Endodermal cell (in vitro differentiated cells): ENCODE results near the gene COMMD8. TPM values are rescaled to one million over a fixed set of nuclear protein-coding genes. Genes with fewer than 3 reads are reported as not detected.

Source experiments
- DNase-seq: peaks from one replicate; pipeline ENCODE4 v3.0.0-alpha.2; 2017
- H3K27ac ChIP-seq: 2 replicates; pipeline ENCODE4 v1.5.1; 2013; ENCODE audit warnings: mild to moderate bottlenecking, low read depth, low read length, moderate library complexity
- H3K27me3 ChIP-seq: 2 replicates; pipeline ENCODE4 v1.6.1; 2013; ENCODE audit warnings: mild to moderate bottlenecking, low read length, moderate library complexity; ENCODE audit not compliant: insufficient read depth, control insufficient read depth, poor library complexity, severe bottlenecking
- H3K36me3 ChIP-seq: 2 replicates; pipeline ENCODE4 v1.7.0; 2013; ENCODE audit warnings: mild to moderate bottlenecking, low read length, moderate library complexity; ENCODE audit not compliant: control insufficient read depth, insufficient read depth
- H3K4me1 ChIP-seq: one replicate; pipeline ENCODE4 v1.7.0; 2013; ENCODE audit warnings: low read length; ENCODE audit not compliant: control insufficient read depth, insufficient read depth
- H3K4me3 ChIP-seq: 2 replicates; pipeline ENCODE4 v1.5.1; 2013; ENCODE audit warnings: mild to moderate bottlenecking, low read length, moderate library complexity
- H3K9ac ChIP-seq: 2 replicates; pipeline ENCODE4 v1.6.1; 2013; ENCODE audit warnings: mild to moderate bottlenecking, low read length, moderate library complexity; ENCODE audit not compliant: poor library complexity, severe bottlenecking; ENCODE audit errors: extremely low read depth
- H3K9me3 ChIP-seq: 2 replicates; pipeline ENCODE4 v1.6.1; 2013; ENCODE audit warnings: mild to moderate bottlenecking, low read length, moderate library complexity; ENCODE audit not compliant: control insufficient read depth
- H3K27ac Mint-ChIP-seq: 2 replicates; pipeline ENCODE4 v1.8.0; 2020; ENCODE audit warnings: mixed read lengths
- H3K27me3 Mint-ChIP-seq: 2 replicates; pipeline ENCODE4 v1.8.0; 2021; ENCODE audit warnings: mild to moderate bottlenecking, mixed read lengths; ENCODE audit not compliant: insufficient read depth
- H3K36me3 Mint-ChIP-seq: 2 replicates; pipeline ENCODE4 v1.8.0; 2020; ENCODE audit warnings: low read depth, mixed read lengths
- H3K4me1 Mint-ChIP-seq: 2 replicates; pipeline ENCODE4 v1.8.0; 2020; ENCODE audit warnings: mixed read lengths
- H3K4me3 Mint-ChIP-seq: 2 replicates; pipeline ENCODE4 v1.8.0; 2020; ENCODE audit warnings: mild to moderate bottlenecking, moderate library complexity, mixed read lengths
- H3K9me3 Mint-ChIP-seq: 2 replicates; pipeline ENCODE4 v1.8.0; 2020; ENCODE audit warnings: mild to moderate bottlenecking, mixed read lengths
- CTCF ChIP-seq: fragments of 200-600 bp; sonication (generic); conservative IDR thresholded peaks from 2 replicates; pipeline ENCODE4 v1.5.0; 2021; ENCODE audit warnings: antibody characterized with exemption, mild to moderate bottlenecking
- WGBS, 2 experiments: methylation state at CpG; one replicate each; pipeline versions ENCODE4 v1.1.5 to v1.1.7; 2013; ENCODE audit warnings: missing lambda C conversion rate in 2 of 2, mixed read lengths in 1 of 2; ENCODE audit not compliant: insufficient coverage in 1 of 2, insufficient read length in 1 of 2; 5-methylcytosine and 5-hydroxymethylcytosine counted together
- total RNA-seq, 2 donors: library from RNA; stranded (reverse); fragmentation: NEBNext Ultra II Directional in 1 of 2; extraction: Animal tissue kit (Norgen Biotek cat#: 25700) in 1 of 2; gene quantifications; 2 replicates in 1 of 2; 3 replicates in 1 of 2; pipeline ENCODE4 v1.2.1, GENCODE V29; 2021

The COMMD8 gene
- total RNA-seq, 2 donors from 2014 or later, result 14.7 to 17.9 TPM

GRCh38 chr4:47442980-47443379 lies 20.5 kb downstream of the COMMD8 start:
- no peak overlapping the region for H3K27ac Mint-ChIP-seq
- no peak overlapping the region for H3K4me3 ChIP-seq
- H3K4me1 ChIP-seq, result no peaks in the 10 kb centered on the region
- no peak for TF ChIP-seq CTCF
- H3K27ac ChIP-seq, result no peak overlapping the region
- H3K36me3 ChIP-seq, result no peaks in the 10 kb centered on the region
- H3K9me3 Mint-ChIP-seq, result no peaks in the 10 kb centered on the region
- 87 to 100% methylated on average over 3 to 5 of the region's 5 CpGs for WGBS, 2 experiments
- no peak for DNase-seq
- H3K27me3 ChIP-seq, result no peaks in the 10 kb centered on the region
- H3K4me3 Mint-ChIP-seq, result no peak overlapping the region
- no peak overlapping the region for H3K9ac ChIP-seq
- no peaks in the 10 kb centered on the region for H3K4me1 Mint-ChIP-seq
- no peaks in the 10 kb centered on the region for H3K36me3 Mint-ChIP-seq
- H3K27me3 Mint-ChIP-seq, result no peaks in the 10 kb centered on the region
- no peaks in the 10 kb centered on the region for H3K9me3 ChIP-seq

GRCh38 chr4:47434931-47435330 lies 28.6 kb downstream of the COMMD8 start:
- no peaks in the 10 kb centered on the region for H3K36me3 Mint-ChIP-seq
- no peak for TF ChIP-seq CTCF
- no peak for DNase-seq
- peaks cover 8% of the 10 kb centered on the region for H3K4me1 Mint-ChIP-seq
- H3K36me3 ChIP-seq, result no peaks in the 10 kb centered on the region
- no peak overlapping the region for H3K27ac ChIP-seq
- H3K27me3 ChIP-seq, result no peaks in the 10 kb centered on the region
- no peak overlapping the region for H3K9ac ChIP-seq
- no peaks in the 10 kb centered on the region for H3K9me3 ChIP-seq
- no peaks in the 10 kb centered on the region for H3K4me1 ChIP-seq
- H3K9me3 Mint-ChIP-seq, result no peaks in the 10 kb centered on the region
- no peak overlapping the region for H3K4me3 Mint-ChIP-seq
- H3K27ac Mint-ChIP-seq, result no peak overlapping the region
- H3K4me3 ChIP-seq, result no peak overlapping the region
- H3K27me3 Mint-ChIP-seq, result no peaks in the 10 kb centered on the region

- no peak overlapping the region for H3K4me3 Mint-ChIP-seq
These were observed 30.8 kb downstream of the COMMD8 start for GRCh38 chr4:47432749-47433148.

More at GRCh38 chr4:47432749-47433148, 30.8 kb downstream of the COMMD8 start:
- Histone ChIP-seq H3K4me1 (no peaks in the 10 kb centered on the region), H3K9ac (no peak overlapping the region), H3K36me3 (no peaks in the 10 kb centered on the region), H3K27ac (no peak overlapping the region), H3K27me3 (no peaks in the 10 kb centered on the region), H3K9me3 (no peaks in the 10 kb centered on the region), H3K4me3 (no peak overlapping the region)
- Mint-ChIP-seq H3K9me3 (no peaks in the 10 kb centered on the region), H3K27ac (no peak overlapping the region), H3K36me3 (no peaks in the 10 kb centered on the region), H3K27me3 (no peaks in the 10 kb centered on the region), H3K4me1 (peaks cover 8% of the 10 kb centered on the region)
- no peak for TF ChIP-seq CTCF
- WGBS, 2 experiments, result 96% methylated on average over 1 of the region's 1 CpG; no CpG with 5 or more reads in 1 of the 2 experiments
- DNase-seq, result no peak
